WTC11 (cell line): ENCODE results near the gene RANBP9. TPM values are rescaled to one million over a fixed set of nuclear protein-coding genes. Genes with fewer than 3 reads are reported as not detected.

Experiments used
- ATAC-seq: fragments of 200-7000 bp; cut with Tn5 transposase; 2 replicates; pipeline ENCODE4 v1.10.0; 2021; ENCODE audit warnings: mild to moderate bottlenecking, moderate library complexity
- CTCF ChIA-PET: fragments of 300-600 bp; sonication (Branson Sonifier 250); formaldehyde crosslinking; loops from one replicate; lab custom pipeline; 2021; ENCODE audit warnings: antibody characterized with exemption; lab: Charles Lee
- POLR2A ChIA-PET: fragments of 350-600 bp; sonication (Branson Sonifier 250); formaldehyde crosslinking; loops from one replicate; lab custom pipeline; 2021; ENCODE audit warnings: antibody characterized with exemption; lab: Charles Lee
- DNase-seq: peaks from one replicate; pipeline ENCODE4 v3.0.0; 2021; ENCODE audit warnings: low spot score
- H3K27ac Mint-ChIP-seq: 2 replicates; pipeline ENCODE4 v1.8.0; 2021; ENCODE audit warnings: mixed read lengths
- H3K27me3 Mint-ChIP-seq: 2 replicates; pipeline ENCODE4 v1.8.0; 2021; ENCODE audit warnings: low read depth, mild to moderate bottlenecking, moderate library complexity, mixed read lengths
- H3K36me3 Mint-ChIP-seq: 2 replicates; pipeline ENCODE4 v1.8.0; 2021; ENCODE audit warnings: mixed read lengths
- H3K4me1 Mint-ChIP-seq: 2 replicates; pipeline ENCODE4 v1.8.0; 2022; ENCODE audit warnings: mixed read lengths
- H3K4me3 Mint-ChIP-seq: 2 replicates; pipeline ENCODE4 v1.8.0; 2021; ENCODE audit warnings: mild to moderate bottlenecking, moderate library complexity, mixed read lengths
- H3K9me3 Mint-ChIP-seq: 2 replicates; pipeline ENCODE4 v1.8.0; 2021; ENCODE audit warnings: mixed read lengths
- CTCF ChIP-seq: fragments of 200-600 bp; IDR thresholded peaks from 2 replicates; pipeline ENCODE4 v1.8.0; 2022; ENCODE audit warnings: antibody characterized with exemption
- FOXP1 ChIP-seq: sonication (generic); formaldehyde crosslinking; IDR thresholded peaks from 2 replicates; pipeline ENCODE4 v1.8.0; 2022; ENCODE audit warnings: missing genetic modification reagents, mild to moderate bottlenecking, moderate library complexity, borderline replicate concordance
- GABPB1 ChIP-seq: sonication (generic); formaldehyde crosslinking; IDR thresholded peaks from 2 replicates; pipeline ENCODE4 v1.8.1; 2023; ENCODE audit warnings: mild to moderate bottlenecking, missing genetic modification reagents
- GRHL2 ChIP-seq: fragments of 250-450 bp; sonication (Bioruptor Pico); IDR thresholded peaks from 2 replicates; pipeline ENCODE4 v1.8.0; 2022; ENCODE audit warnings: mild to moderate bottlenecking, moderate library complexity; ENCODE audit not compliant: insufficient replicate concordance, severe bottlenecking
- GTF2I ChIP-seq: fragments of 250-450 bp; sonication (Bioruptor Pico); conservative IDR thresholded peaks from 2 replicates; pipeline ENCODE4 v1.4.0; 2021; ENCODE audit warnings: mild to moderate bottlenecking
- IRF2 ChIP-seq: sonication (generic); formaldehyde crosslinking; IDR thresholded peaks from 2 replicates; pipeline ENCODE4 v1.8.0; 2022; ENCODE audit warnings: low read depth, missing genetic modification reagents, borderline replicate concordance
- JAZF1 ChIP-seq: fragments of 250-450 bp; sonication (Bioruptor Pico); IDR thresholded peaks from 2 replicates; pipeline ENCODE4 v1.9.0; 2021; ENCODE audit warnings: moderate library complexity, mild to moderate bottlenecking, inconsistent platforms
- JUN ChIP-seq: sonication (generic); formaldehyde crosslinking; IDR thresholded peaks from 2 replicates; pipeline ENCODE4 v1.8.0; 2023; ENCODE audit warnings: mild to moderate bottlenecking, missing genetic modification reagents
- KAT7 ChIP-seq: sonication (generic); formaldehyde crosslinking; IDR thresholded peaks from 2 replicates; pipeline ENCODE4 v1.8.1; 2023; ENCODE audit warnings: missing genetic modification reagents, mild to moderate bottlenecking, borderline replicate concordance
- SMAD4 ChIP-seq: sonication (generic); formaldehyde crosslinking; IDR thresholded peaks from 2 replicates; pipeline ENCODE4 v1.8.0; 2022; ENCODE audit warnings: mild to moderate bottlenecking, missing genetic modification reagents
- TEAD4 ChIP-seq: sonication (generic); formaldehyde crosslinking; IDR thresholded peaks from 2 replicates; pipeline ENCODE4 v1.8.0; 2022; ENCODE audit warnings: mild to moderate bottlenecking, missing genetic modification reagents
- ZNF138 ChIP-seq: sonication (generic); formaldehyde crosslinking; conservative IDR thresholded peaks from 2 replicates; pipeline ENCODE4 v1.8.1; 2022; ENCODE audit warnings: mild to moderate bottlenecking, moderate library complexity, missing genetic modification reagents
- ZNF281 ChIP-seq: sonication (generic); formaldehyde crosslinking; IDR thresholded peaks from 2 replicates; pipeline ENCODE4 v1.8.0; 2023; ENCODE audit warnings: mild to moderate bottlenecking, missing genetic modification reagents
- ZNF671 ChIP-seq: fragments of 250-450 bp; sonication (Bioruptor Pico); IDR thresholded peaks from 2 replicates; pipeline ENCODE4 v1.8.0; 2021; ENCODE audit warnings: mild to moderate bottlenecking
- total RNA-seq: library from RNA; stranded (reverse); gene quantifications from 3 replicates; pipeline ENCODE4 v1.2.3, GENCODE V29; 2021
- TF ChIP-seq, protein P1 (sequence below): fragments of 250-450 bp; sonication (Bioruptor Pico); IDR thresholded peaks from 2 replicates; pipeline ENCODE4 v1.9.0; 2021; ENCODE audit warnings: mild to moderate bottlenecking

Gene RANBP9
- total RNA-seq, 1 experiment from 2014 or later: 33.4 TPM

DNA sequence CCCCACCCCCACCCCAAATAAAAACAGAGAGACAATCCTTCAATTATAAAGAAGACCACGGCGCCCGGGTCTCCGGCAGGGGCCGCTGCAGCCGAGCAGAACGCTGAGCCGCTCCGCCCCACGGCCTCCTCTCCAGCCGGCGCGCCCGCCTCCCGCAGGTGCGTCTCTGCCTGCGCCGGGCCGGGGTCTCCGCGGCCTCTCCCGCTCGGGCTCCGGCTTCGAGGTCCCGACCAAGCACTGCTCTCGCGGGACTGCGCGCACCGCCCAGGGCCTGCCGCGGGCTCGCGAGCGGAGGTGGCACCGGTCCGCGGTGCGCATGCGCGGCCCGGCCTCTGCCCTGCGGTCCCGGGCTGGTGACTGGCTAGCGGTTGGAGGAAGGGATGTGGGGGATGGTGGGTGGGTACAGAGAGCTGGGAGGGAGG is 137.5 kb downstream of the RANBP9 start (continued):
- no peak for TF ChIP-seq IRF2 (CRISPR knock-in tag)
- no peak for TF ChIP-seq JAZF1
- no peak for TF ChIP-seq ZNF671 (CRISPR knock-in tag)
- no peak for TF ChIP-seq SMAD4 (CRISPR knock-in tag)
- TF ChIP-seq TEAD4 (CRISPR knock-in tag): no peak
- no peak for TF ChIP-seq FOXP1 (CRISPR knock-in tag)
- TF ChIP-seq GABPB1: peak; percentile 50; the same call in 1 of the 2 replicates
- TF ChIP-seq, protein P1, sequence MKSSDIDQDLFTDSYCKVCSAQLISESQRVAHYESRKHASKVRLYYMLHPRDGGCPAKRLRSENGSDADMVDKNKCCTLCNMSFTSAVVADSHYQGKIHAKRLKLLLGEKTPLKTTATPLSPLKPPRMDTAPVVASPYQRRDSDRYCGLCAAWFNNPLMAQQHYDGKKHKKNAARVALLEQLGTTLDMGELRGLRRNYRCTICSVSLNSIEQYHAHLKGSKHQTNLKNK (CRISPR knock-in tag): no peak
- TF ChIP-seq CTCF: no peak; the same call in 1 of the 2 replicates
- TF ChIP-seq, all 79 proteins: peak for 8

- peak overlapping the region; percentile 80 for H3K4me3 Mint-ChIP-seq
- DNase-seq: no peak
- POLR2A ChIA-PET: interaction anchor here (0.7 to 1.2 kb wide), 2 partner anchors 12 to 41 kb away, joined by 3 to 12 read pairs; partner anchors contain the start of gene NOL7
These were observed 137.9 kb downstream of the RANBP9 start for GRCh38 chr6:13573669-13574110.

DNA sequence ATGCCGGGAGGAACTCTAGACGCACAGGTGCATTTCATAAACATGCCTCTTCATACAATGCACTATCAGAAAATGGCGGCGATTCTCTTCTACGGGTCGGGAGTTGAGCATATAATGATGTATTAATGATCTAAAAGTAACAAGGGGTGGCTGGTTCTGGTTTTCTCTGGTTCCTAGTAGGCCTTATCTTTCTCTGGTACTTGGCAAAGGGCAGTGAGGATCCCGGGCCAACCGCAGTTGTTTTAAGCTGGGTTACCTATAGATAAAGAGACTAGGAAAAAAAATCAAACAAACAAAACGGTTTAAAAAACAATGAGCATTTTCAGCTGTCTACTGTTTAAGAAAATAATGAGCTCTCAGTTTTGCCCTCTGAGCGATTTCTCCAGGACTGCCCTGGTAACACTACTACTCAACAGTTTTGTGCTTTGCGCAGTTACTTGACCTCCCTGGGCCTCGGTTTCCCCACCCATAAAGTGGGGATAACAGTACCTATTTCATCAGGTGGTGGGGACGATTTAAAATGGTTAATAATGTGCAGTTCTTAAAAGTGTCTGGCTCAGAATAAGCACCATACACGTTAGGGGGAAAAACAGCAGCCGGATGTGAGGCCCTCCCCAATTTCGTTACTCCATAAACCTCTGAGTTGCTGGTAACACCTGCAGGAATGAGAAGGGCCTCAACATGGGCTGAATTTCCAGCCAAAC is 138.5 kb downstream of the RANBP9 start:
- CTCF ChIA-PET: interaction anchor here (0.6 to 2.8 kb wide), 9 partner anchors 18 to 213 kb away, joined by 3 to 41 read pairs (median 5); partner anchors contain the start of genes GFOD1 and NOL7
- TF ChIP-seq ZNF281 (CRISPR knock-in tag): no peak
- peaks cover 5% of the 10 kb centered on the region; the same call in 1 of the 2 replicates for H3K9me3 Mint-ChIP-seq
- no peak for ATAC-seq
- H3K4me3 Mint-ChIP-seq: peak overlapping the region; percentile 80
- no peaks in the 10 kb centered on the region for H3K27me3 Mint-ChIP-seq
- H3K27ac Mint-ChIP-seq: peak overlapping the region; percentile 95
- POLR2A ChIA-PET: interaction anchor here (1.0 kb wide), 1 partner anchor 245 kb away, joined by 3 read pairs; the partner anchor contains the start of gene TBC1D7
- H3K4me1 Mint-ChIP-seq: peaks cover 38% of the 10 kb centered on the region
- H3K36me3 Mint-ChIP-seq: no peaks in the 10 kb centered on the region; the same call in none of the 2 replicates
- DNase-seq: no peak

More at GRCh38 chr6:13573669-13574110, 137.9 kb downstream of the RANBP9 start:
- Mint-ChIP-seq H3K36me3 (no peaks in the 10 kb centered on the region; the same call in none of the 2 replicates), H3K9me3 (peaks cover 6% of the 10 kb centered on the region; the same call in 1 of the 2 replicates), H3K4me1 (peaks cover 37% of the 10 kb centered on the region), H3K27ac (peak overlapping the region; percentile 95), H3K27me3 (no peaks in the 10 kb centered on the region)
- CTCF ChIA-PET: interaction anchor here (0.6 to 2.8 kb wide), 9 partner anchors 18 to 214 kb away, joined by 3 to 41 read pairs (median 6); partner anchors contain the start of genes GFOD1 and NOL7
- TF ChIP-seq GTF2I (CRISPR knock-in tag): no peak
- TF ChIP-seq ZNF138 (CRISPR knock-in tag): no peak
- no peak for TF ChIP-seq GABPB1
- ATAC-seq: no peak

DNA sequence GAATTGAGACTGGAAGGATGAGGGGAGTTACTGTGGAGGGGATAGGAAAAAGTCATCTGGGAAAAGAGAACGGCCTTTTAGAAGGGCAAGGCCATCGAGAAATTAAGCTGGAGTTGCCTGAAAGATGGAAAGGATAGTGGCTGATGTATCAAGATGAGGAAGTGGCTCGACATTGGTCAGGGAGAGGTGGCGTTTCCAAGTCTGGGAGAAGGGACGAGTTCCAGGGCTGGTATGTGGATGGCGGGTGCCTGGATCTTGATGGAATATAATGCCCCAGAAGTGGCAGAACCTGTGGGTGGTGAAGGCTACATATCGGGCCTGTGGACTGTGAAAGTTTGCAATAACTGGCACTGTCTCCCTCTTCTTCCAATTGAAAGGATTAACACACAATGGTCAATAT is 139.4 kb downstream of the RANBP9 start:
- ATAC-seq: no peak
- DNase-seq: no peak
- POLR2A ChIA-PET: interaction anchor here (1.0 kb wide), 1 partner anchor 244 kb away, joined by 3 read pairs; the partner anchor contains the start of gene TBC1D7
- Mint-ChIP-seq H3K4me3 (peak overlapping the region; percentile 1; the same call in 1 of the 2 replicates), H3K27ac (no peak overlapping the region), H3K27me3 (no peaks in the 10 kb centered on the region), H3K9me3 (no peaks in the 10 kb centered on the region), H3K4me1 (peaks cover 34% of the 10 kb centered on the region), H3K36me3 (no peaks in the 10 kb centered on the region)
- CTCF ChIA-PET: interaction anchor here (1.7 kb wide), 1 partner anchor 43 kb away, joined by 4 read pairs; the partner anchor contains the start of gene NOL7
- TF ChIP-seq KAT7 (CRISPR knock-in tag): no peak
- TF ChIP-seq JUN (CRISPR knock-in tag): no peak
- no peak for TF ChIP-seq GRHL2 (CRISPR knock-in tag)

Other genes with a start within 250 kb of the RANBP9 start
- 5.2 to 8.5 TPM (median 5.8 TPM) in 3 replicates for gene GFOD1, start 224.2 kb downstream of the RANBP9 start, total RNA-seq
- 11.8 to 16.3 TPM (median 15.5 TPM) in 3 replicates for gene SIRT5, start 137.2 kb downstream of the RANBP9 start, total RNA-seq
- gene NOL7, start 96.5 kb downstream of the RANBP9 start, total RNA-seq: 65.3 to 76.1 TPM (median 66.5 TPM) in 3 replicates
- 28.1 to 31.6 TPM (median 30.4 TPM) in 3 replicates for gene MCUR1, start 102.7 kb upstream of the RANBP9 start, total RNA-seq
- gene RNF182, start 213.1 kb upstream of the RANBP9 start, total RNA-seq: 4.4 to 7.1 TPM (median 6.7 TPM) in 3 replicates